Activated gamma-delta T cell (primary cell): ENCODE measurements around the gene CELF5.
"Not testable (repeated sequence)": the region's sequence is repeated elsewhere in the genome, so short reads cannot be mapped to it uniquely, and the experiment has no call there.

Experiments
- DNase-seq: peaks from one replicate; lab custom pipeline; 2025; lab: John Stamatoyannopoulos, UW

Gene CELF5

GRCh38 chr19:3207461-3208242 lies 16.8 kb upstream of the CELF5 start:
- DNase-seq = no peak

- no peak for DNase-seq
Measured at GRCh38 chr19:3208317-3209207, 15.9 kb upstream of the CELF5 start.

GRCh38 chr19:3210347-3211017 lies 14.0 kb upstream of the CELF5 start:
- DNase-seq = no peak

GRCh38 chr19:3211191-3211590 lies 13.3 kb upstream of the CELF5 start:
- DNase-seq = no peak

GRCh38 chr19:3213159-3213558 lies 11.3 kb upstream of the CELF5 start:
- no peak for DNase-seq

GRCh38 chr19:3216874-3217273 lies 7.6 kb upstream of the CELF5 start:
- no peak for DNase-seq

GRCh38 chr19:3220576-3220975 lies 3.9 kb upstream of the CELF5 start:
- no peak for DNase-seq

GRCh38 chr19:3221576-3221975 lies 2.9 kb upstream of the CELF5 start:
- DNase-seq = not testable (repeated sequence)

GRCh38 chr19:3222709-3223108 lies 1.8 kb upstream of the CELF5 start:
- DNase-seq = no peak

GRCh38 chr19:3225169-3225485 lies 666 bp downstream of the CELF5 start:
- DNase-seq = no peak

GRCh38 chr19:3225677-3226093 lies 1.2 kb downstream of the CELF5 start:
- no peak for DNase-seq

- no peak for DNase-seq
Measured at GRCh38 chr19:3227054-3227626, 2.7 kb downstream of the CELF5 start.

- DNase-seq = no peak
Measured at GRCh38 chr19:3229346-3229743, 4.9 kb downstream of the CELF5 start.

- DNase-seq = no peak
Measured at GRCh38 chr19:3229888-3230496, 5.5 kb downstream of the CELF5 start.

GRCh38 chr19:3231288-3231687 lies 6.8 kb downstream of the CELF5 start:
- no peak for DNase-seq

- DNase-seq = no peak
Measured at GRCh38 chr19:3233116-3233515, 8.7 kb downstream of the CELF5 start.

GRCh38 chr19:3233831-3234230 lies 9.4 kb downstream of the CELF5 start:
- DNase-seq = no peak

- DNase-seq = no peak
Measured at GRCh38 chr19:3234800-3235199, 10.3 kb downstream of the CELF5 start.

GRCh38 chr19:3235604-3236003 lies 11.1 kb downstream of the CELF5 start:
- DNase-seq = not testable (repeated sequence)

GRCh38 chr19:3236272-3236671 lies 11.8 kb downstream of the CELF5 start:
- no peak for DNase-seq

GRCh38 chr19:3238066-3238561 lies 13.7 kb downstream of the CELF5 start:
- no peak for DNase-seq

- no peak for DNase-seq
Measured at GRCh38 chr19:3239367-3239766, 14.9 kb downstream of the CELF5 start.
